Measurements from ENCODE around the gene FOXO6.

Gene FOXO6

GRCh38 chr1:41371630-41372599 is 10.7 kb downstream of the FOXO6 start:
- Histone ChIP-seq H3K4me1 (ENCODE audit: control insufficient read depth, insufficient read depth, low read length) (peaks cover 9% of the 10 kb centered on the region), H3K9me3 (replicated peaks; ENCODE audit: low read length) (no peaks in the 10 kb centered on the region), H3K4me3 (ENCODE audit: low read length) (no peak overlapping the region), H3K27me3 (ENCODE audit: control insufficient read depth, insufficient read depth, low read length) (peaks cover 38% of the 10 kb centered on the region), H3K4me2 (ENCODE audit: low read length) (no peak overlapping the region), H3K9ac (ENCODE audit: low read depth, low read length) (no peak overlapping the region), H3K36me3 (ENCODE audit: insufficient read depth, low read length) (no peaks in the 10 kb centered on the region)

- no peak overlapping the region for H3K9ac ChIP-seq (ENCODE audit: low read depth, low read length)
- H3K4me1 ChIP-seq (ENCODE audit: control insufficient read depth, insufficient read depth, low read length) = peaks cover 9% of the 10 kb centered on the region
Measured at GRCh38 chr1:41372600-41372993, 11.4 kb downstream of the FOXO6 start.

GRCh38 chr1:41373373-41373772 is 12.1 kb downstream of the FOXO6 start:
- Histone ChIP-seq H3K4me2 (ENCODE audit: low read length) (no peak overlapping the region), H3K36me3 (ENCODE audit: insufficient read depth, low read length) (no peaks in the 10 kb centered on the region), H3K9ac (ENCODE audit: low read depth, low read length) (no peak overlapping the region), H3K9me3 (replicated peaks; ENCODE audit: low read length) (no peaks in the 10 kb centered on the region), H3K4me3 (ENCODE audit: low read length) (no peak overlapping the region), H3K27me3 (ENCODE audit: control insufficient read depth, insufficient read depth, low read length) (peaks cover 25% of the 10 kb centered on the region), H3K4me1 (ENCODE audit: control insufficient read depth, insufficient read depth, low read length) (peaks cover 9% of the 10 kb centered on the region)

More at GRCh38 chr1:41372600-41372993, 11.4 kb downstream of the FOXO6 start:
- Histone ChIP-seq H3K4me3 (ENCODE audit: low read length) (no peak overlapping the region), H3K36me3 (ENCODE audit: insufficient read depth, low read length) (no peaks in the 10 kb centered on the region), H3K4me2 (ENCODE audit: low read length) (no peak overlapping the region), H3K27me3 (ENCODE audit: control insufficient read depth, insufficient read depth, low read length) (peaks cover 31% of the 10 kb centered on the region), H3K9me3 (replicated peaks; ENCODE audit: low read length) (no peaks in the 10 kb centered on the region)

GRCh38 chr1:41374711-41375110 is 13.5 kb downstream of the FOXO6 start:
- Histone ChIP-seq H3K36me3 (ENCODE audit: insufficient read depth, low read length) (no peaks in the 10 kb centered on the region), H3K9ac (ENCODE audit: low read depth, low read length) (no peak overlapping the region), H3K4me3 (ENCODE audit: low read length) (no peak overlapping the region), H3K27me3 (ENCODE audit: control insufficient read depth, insufficient read depth, low read length) (peaks cover 14% of the 10 kb centered on the region), H3K4me2 (ENCODE audit: low read length) (no peak overlapping the region), H3K9me3 (replicated peaks; ENCODE audit: low read length) (no peaks in the 10 kb centered on the region), H3K4me1 (ENCODE audit: control insufficient read depth, insufficient read depth, low read length) (peaks cover 11% of the 10 kb centered on the region)

DNA sequence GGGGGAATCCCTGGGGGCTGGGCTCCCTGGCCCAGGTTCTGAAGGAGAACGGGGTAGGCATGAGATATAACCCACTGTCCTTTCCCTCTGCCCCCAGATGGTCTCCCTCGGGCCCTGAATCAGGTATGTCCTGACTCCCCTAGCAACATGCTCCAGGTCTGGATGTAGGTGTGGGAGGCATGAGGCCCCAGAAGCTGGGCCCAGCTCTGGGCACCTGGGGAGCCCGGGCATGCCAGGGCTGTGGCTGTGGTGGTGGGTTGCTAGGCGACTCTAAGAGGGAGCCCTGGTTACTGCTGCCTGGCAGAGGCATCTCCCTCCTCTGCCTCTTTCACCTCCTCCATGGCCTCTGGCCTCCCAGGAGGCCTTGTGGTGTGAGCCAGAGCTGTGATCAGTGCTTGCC is 16.2 kb downstream of the FOXO6 start:
- peaks cover 15% of the 10 kb centered on the region for H3K4me1 ChIP-seq (ENCODE audit: control insufficient read depth, insufficient read depth, low read length)
- H3K27me3 ChIP-seq (ENCODE audit: control insufficient read depth, insufficient read depth, low read length) = peaks cover 13% of the 10 kb centered on the region
- H3K9ac ChIP-seq (ENCODE audit: low read depth, low read length) = no peak overlapping the region
- no peak overlapping the region for H3K4me2 ChIP-seq (ENCODE audit: low read length)
- H3K4me3 ChIP-seq (ENCODE audit: low read length) = no peak overlapping the region
- H3K9me3 ChIP-seq (replicated peaks; ENCODE audit: low read length) = no peaks in the 10 kb centered on the region
- no peaks in the 10 kb centered on the region for H3K36me3 ChIP-seq (ENCODE audit: insufficient read depth, low read length)

- H3K9ac ChIP-seq (ENCODE audit: low read depth, low read length) = no peak overlapping the region
- H3K27me3 ChIP-seq (ENCODE audit: control insufficient read depth, insufficient read depth, low read length) = peaks cover 8% of the 10 kb centered on the region
- no peaks in the 10 kb centered on the region for H3K9me3 ChIP-seq (replicated peaks; ENCODE audit: low read length)
- no peaks in the 10 kb centered on the region for H3K36me3 ChIP-seq (ENCODE audit: insufficient read depth, low read length)
- no peak overlapping the region for H3K4me2 ChIP-seq (ENCODE audit: low read length)
- H3K4me1 ChIP-seq (ENCODE audit: control insufficient read depth, insufficient read depth, low read length) = peaks cover 15% of the 10 kb centered on the region
- H3K4me3 ChIP-seq (ENCODE audit: low read length) = no peak overlapping the region
Measured at GRCh38 chr1:41378222-41378621, 17.0 kb downstream of the FOXO6 start.

GRCh38 chr1:41378999-41379737 is 17.9 kb downstream of the FOXO6 start:
- peaks cover 15% of the 10 kb centered on the region for H3K4me1 ChIP-seq (ENCODE audit: control insufficient read depth, insufficient read depth, low read length)
- H3K36me3 ChIP-seq (ENCODE audit: insufficient read depth, low read length) = no peaks in the 10 kb centered on the region
- no peaks in the 10 kb centered on the region for H3K9me3 ChIP-seq (replicated peaks; ENCODE audit: low read length)
- peaks cover 13% of the 10 kb centered on the region for H3K27me3 ChIP-seq (ENCODE audit: control insufficient read depth, insufficient read depth, low read length)
- H3K9ac ChIP-seq (ENCODE audit: low read depth, low read length) = no peak overlapping the region
- no peak overlapping the region for H3K4me2 ChIP-seq (ENCODE audit: low read length)
- no peak overlapping the region for H3K4me3 ChIP-seq (ENCODE audit: low read length)

- Histone ChIP-seq H3K9me3 (replicated peaks; ENCODE audit: low read length) (no peaks in the 10 kb centered on the region), H3K36me3 (ENCODE audit: insufficient read depth, low read length) (no peaks in the 10 kb centered on the region), H3K4me2 (ENCODE audit: low read length) (no peak overlapping the region), H3K4me3 (ENCODE audit: low read length) (no peak overlapping the region), H3K4me1 (ENCODE audit: control insufficient read depth, insufficient read depth, low read length) (peaks cover 15% of the 10 kb centered on the region), H3K27me3 (ENCODE audit: control insufficient read depth, insufficient read depth, low read length) (peaks cover 18% of the 10 kb centered on the region), H3K9ac (ENCODE audit: low read depth, low read length) (no peak overlapping the region)
Measured at GRCh38 chr1:41379738-41380130, 18.5 kb downstream of the FOXO6 start.

GRCh38 chr1:41380195-41380594 is 19.0 kb downstream of the FOXO6 start:
- Histone ChIP-seq H3K36me3 (ENCODE audit: insufficient read depth, low read length) (no peaks in the 10 kb centered on the region), H3K9me3 (replicated peaks; ENCODE audit: low read length) (no peaks in the 10 kb centered on the region), H3K4me3 (ENCODE audit: low read length) (no peak overlapping the region), H3K27me3 (ENCODE audit: control insufficient read depth, insufficient read depth, low read length) (peaks cover 23% of the 10 kb centered on the region), H3K4me2 (ENCODE audit: low read length) (no peak overlapping the region), H3K9ac (ENCODE audit: low read depth, low read length) (no peak overlapping the region), H3K4me1 (ENCODE audit: control insufficient read depth, insufficient read depth, low read length) (peaks cover 15% of the 10 kb centered on the region)

DNA sequence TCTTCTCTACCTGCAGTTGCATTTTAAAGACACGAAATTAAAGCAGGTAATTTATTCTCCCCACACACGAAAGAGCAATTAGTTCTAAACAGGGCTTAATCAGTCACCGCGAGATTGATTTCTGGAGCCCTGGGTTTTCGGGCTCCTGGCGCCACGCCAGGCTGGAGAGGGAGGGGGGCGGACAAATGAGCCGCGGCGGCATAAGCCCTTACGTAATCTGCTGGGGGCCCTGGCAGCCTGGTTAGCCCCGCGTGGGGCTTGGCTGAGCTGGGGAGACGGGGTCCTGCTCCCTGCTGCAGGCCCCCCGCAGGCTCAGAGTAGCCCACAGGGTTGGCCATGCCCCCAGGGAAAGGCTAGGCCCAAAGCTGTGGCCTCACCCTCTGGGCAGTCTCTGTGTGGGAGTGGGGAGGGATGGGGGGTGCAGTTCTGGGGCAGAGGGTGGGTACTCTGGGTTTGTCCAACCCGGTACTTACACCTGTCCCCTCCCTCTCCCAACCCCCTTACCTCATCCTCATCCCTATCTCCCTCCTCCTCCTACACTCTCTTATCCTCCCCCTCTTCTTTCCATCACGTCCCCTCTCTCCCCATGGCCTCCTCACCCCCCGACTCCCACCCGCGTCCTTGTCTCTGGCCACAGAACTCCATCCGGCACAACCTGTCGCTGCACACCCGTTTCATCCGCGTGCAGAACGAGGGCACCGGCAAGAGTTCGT is 19.9 kb downstream of the FOXO6 start:
- no peaks in the 10 kb centered on the region for H3K36me3 ChIP-seq (ENCODE audit: insufficient read depth, low read length)

More for the DNA sequence above, 19.9 kb downstream of the FOXO6 start:
- H3K9me3 ChIP-seq (replicated peaks; ENCODE audit: low read length) = no peaks in the 10 kb centered on the region
- H3K27me3 ChIP-seq (ENCODE audit: control insufficient read depth, insufficient read depth, low read length) = peaks cover 28% of the 10 kb centered on the region
- H3K4me3 ChIP-seq (ENCODE audit: low read length) = peak overlapping the region; percentile 66
- peak overlapping the region; percentile 78 for H3K4me2 ChIP-seq (ENCODE audit: low read length)
- H3K9ac ChIP-seq (ENCODE audit: low read depth, low read length) = peak overlapping the region; percentile 69
- H3K4me1 ChIP-seq (ENCODE audit: control insufficient read depth, insufficient read depth, low read length) = peaks cover 15% of the 10 kb centered on the region
